Cerebellar nuclear complex (tissue), 1 donor: ENCODE results near the gene PARD3.
"Not testable (repeated sequence)": the region's sequence is repeated elsewhere in the genome, so short reads cannot be mapped to it uniquely, and the experiment has no call there.

Experiments used
- DNase-seq, 2 experiments: peaks; one replicate each; lab custom pipeline; 2025; lab: John Stamatoyannopoulos, UW

Gene PARD3

DNA sequence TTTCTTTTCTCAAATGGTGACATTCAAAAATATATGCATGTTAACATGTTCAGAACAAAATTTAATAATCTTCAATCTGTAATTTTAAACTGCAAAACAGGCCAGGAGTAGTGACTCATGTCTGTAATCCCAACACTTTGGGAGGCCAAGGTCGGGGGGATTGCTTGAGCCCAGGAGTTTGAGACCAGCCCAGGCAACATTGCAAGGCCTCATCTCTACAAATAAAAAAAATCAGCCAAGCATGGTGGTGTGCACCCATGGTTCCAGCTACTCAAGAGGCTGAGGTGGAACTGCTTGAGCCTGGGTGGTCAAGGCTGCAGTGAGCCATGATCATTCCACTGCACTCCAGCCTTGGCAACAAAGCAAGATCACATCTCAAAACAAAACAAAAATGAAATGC lies 394.3 kb downstream of the PARD3 start:
- no peak for DNase-seq

DNA sequence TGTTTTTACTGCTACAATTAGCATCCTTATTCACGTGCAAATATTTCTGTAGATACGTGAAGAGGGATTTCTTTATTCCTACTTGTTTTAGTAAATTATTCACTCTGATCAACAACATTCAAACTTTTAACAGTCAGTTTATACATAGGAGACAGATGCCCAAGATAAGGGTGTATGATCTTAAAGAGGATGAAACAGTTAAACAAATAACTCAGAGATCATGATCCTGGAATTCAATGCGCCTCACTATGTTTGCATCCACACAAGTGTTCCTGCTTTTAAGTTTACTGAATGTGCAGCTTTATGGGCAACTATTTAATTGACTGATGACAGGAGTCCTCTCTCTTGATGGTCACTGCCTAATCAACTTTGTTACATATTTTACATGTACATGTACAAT lies 394.8 kb downstream of the PARD3 start:
- DNase-seq, result no peak

DNA sequence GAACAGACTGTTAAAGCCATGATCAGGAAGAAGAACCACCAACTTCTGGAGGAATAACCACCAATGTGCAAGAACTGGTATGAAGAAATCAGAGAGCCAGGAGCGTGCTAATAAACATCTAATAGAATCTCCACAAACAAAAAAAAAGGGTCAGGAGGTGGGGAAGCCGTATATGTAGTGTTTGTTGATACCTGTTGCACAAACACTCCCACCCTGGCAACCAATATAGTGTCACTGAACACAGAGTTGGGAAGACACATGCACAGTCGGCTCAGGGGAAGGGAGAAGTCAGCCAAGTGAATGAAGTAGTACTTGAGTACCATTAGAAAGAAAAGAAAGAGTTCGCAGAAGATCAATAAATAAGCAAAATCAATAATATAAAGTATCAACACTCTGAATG lies 400.1 kb downstream of the PARD3 start:
- no peak for DNase-seq

DNA sequence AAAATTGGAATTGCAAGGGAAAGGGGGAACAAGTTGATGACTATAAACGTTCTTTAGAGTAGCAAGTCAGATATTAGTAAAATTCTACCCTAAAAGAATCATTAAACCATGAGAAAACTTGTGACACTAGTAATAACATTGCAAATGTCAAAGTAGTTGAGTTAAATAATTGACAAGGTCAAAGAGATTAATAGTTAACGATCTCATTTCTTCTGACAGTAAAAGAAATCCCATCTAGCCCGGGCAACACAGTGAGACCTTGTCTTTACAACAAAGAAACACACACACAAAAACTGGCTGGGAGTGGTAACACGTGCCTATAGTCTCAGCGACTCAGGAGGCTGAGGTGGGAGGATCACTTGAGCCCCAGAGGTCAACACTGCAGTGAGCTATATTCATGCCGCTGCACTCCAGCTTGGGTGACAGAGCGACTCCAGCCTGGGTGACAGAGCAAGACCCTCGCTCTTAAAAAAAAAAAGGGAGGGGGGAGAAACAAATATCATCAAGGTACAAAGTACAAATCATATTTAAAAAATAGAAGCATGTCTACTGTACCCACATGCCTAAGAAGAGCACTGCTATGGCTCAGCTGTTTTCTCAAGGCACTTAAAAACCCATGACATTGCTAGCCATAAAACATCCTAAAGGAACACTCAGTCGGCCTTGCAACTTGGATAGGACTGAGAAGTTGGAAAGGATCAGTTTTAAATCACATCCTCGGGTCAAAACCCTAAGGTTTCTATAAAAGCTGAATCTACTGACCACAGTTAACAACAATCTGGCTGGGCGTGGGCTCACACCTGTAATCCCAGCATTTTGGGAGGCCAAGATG lies 401.1 kb downstream of the PARD3 start:
- no peak for DNase-seq

DNA sequence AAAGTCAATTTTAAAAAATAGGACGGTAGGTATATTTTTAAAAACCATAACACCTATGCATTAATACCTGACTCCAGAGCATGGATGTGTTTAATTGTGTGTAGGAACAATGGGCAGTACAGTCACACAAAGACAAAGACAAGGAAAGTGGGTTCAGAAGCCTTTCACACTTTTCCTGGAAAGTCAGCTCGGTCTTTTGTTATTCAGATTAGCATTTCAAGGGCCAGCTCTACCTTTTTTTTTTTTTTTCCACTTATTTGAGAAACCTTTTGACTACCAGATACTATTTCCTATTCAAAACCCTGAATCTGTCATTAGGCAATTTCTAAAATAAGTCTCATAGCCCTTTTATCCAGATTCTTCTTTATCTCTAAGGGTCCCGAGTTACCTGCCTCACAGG lies 401.9 kb downstream of the PARD3 start:
- DNase-seq, result no peak

DNA sequence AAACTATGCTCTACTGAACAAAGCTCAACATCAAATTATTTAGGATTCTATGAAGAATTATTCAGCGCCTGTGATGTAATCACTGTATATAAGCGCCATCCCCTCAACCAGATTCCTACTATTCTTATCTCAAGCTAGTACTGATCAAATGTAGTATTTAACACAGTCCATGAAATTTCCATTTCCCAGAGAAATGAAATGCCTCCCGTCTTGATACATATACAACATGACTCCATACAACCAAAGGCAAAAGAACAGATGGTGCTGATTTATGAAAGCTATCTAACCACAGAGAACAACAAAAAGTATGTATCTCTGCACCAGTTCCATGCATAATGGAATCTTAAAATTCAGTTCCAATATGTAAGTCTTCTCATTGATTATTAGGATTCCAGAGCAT lies 406.1 kb downstream of the PARD3 start:
- DNase-seq, result no peak

DNA sequence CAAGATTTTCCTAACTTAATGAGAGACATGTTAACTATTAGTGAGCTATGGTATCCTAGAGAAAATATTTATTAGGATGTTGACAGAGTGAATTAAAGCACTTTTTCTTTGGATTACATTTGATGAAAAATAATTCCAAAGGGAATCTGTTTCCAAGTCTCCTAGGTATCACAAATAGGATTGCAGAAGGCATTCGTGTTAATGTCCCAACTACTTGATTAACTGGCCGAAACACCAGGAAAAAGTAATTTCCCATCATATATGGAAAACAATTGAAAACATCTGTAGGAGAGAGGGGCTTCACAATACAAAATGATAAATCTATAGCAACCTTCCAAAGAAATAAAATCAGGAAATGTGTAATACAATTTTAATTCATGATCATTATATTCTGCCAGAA lies 406.7 kb downstream of the PARD3 start:
- DNase-seq, result no peak

DNA sequence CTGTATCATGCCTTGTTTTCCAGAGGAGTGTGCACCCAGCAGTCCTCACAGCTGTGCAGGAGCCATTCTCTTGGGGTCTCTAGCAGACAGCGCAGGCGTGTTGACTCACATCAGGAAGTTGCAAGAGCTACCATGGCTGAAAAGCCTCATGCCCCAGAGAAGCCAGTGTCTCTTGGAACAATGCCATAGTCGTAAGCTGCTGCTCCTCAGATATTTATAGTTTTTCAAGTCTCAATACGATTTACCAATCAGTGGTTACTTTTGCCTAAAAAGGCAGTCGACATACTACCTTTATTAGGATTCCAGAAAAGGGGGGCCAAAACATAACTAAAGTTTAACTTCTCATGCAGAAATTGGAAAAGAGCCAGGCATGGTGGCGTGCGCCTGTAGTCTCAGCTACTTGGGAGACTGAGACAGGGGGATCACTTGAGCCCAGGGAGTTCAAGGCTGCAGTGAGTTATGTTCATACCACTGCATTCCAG lies 407.7 kb downstream of the PARD3 start:
- DNase-seq, result no peak

DNA sequence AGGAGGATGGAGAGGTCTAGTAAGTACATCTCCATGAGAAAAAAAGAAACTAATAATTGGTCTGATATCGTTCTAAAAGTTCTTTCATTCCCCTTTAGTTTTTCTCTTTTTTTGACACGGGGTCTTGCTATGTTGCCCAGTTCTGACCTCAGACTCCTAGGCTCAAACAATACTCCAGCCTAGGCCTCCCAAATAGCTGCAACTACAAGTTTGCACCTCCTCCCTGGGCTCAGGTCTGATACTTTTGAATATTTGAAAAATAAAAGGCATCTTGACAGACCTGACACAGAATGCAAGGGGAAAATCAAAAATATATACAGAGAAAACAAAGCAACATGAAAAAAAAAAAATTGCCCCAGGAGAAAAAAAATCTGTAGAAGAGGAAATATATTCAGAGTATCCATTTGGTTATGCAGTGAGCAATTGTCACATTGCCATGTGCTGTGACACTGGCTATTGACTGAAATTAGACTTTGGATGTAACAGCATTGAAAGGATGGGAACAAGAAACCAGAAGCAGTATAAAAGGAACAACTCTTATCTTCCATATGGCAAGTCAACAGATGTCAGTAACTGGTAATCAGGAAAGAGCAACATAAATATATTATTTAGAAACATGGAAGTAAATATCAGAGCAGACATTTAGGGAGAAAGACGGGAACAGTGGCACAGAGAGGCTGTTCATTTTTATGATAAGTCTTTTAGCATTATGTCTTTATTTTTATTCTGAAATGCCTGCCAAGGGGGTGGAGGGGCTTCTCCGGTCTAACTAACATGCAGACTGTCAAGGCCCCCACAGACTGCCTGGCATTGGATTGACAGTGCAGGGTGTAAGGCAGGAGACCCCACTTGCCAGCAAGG lies 408.4 kb downstream of the PARD3 start:
- no peak for DNase-seq

DNA sequence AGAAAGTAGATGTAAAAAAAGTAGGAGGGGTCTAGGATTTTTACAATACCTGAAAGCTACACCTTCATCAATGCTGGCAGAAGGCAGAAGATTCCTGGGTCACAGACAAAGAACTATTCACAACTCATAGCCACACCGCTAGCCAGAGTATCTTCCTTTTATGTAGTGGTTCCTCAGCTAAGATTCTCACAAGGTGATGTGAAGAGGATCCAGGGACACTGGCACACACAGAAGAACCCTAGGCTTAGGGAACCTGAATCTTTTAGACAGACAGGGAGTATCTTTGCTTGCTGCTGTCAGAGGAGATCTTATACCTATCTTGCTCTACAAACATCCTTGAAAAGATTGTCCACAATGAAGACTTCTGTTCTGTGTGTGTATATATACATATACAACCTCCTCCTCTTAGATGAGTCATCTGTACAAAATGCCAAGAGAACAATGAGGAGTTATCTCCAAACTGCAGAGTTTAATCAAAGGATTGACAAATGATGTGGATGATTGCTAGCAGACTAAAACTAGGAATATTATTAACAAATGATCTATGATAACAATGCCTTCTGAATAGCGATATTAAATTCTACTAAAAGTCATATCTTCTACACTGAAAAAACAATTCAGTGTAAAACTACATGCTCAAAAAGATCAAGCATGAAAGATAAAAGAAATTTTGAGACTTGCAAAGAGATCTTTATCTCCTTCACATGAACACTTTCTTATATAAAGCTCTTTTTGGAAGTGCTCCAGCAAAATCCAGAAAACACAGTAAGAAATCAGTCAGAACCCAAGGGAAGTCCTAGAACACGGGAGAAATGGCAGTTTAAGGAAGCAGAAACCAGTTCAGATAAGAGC lies 409.3 kb downstream of the PARD3 start:
- no peak for DNase-seq

DNA sequence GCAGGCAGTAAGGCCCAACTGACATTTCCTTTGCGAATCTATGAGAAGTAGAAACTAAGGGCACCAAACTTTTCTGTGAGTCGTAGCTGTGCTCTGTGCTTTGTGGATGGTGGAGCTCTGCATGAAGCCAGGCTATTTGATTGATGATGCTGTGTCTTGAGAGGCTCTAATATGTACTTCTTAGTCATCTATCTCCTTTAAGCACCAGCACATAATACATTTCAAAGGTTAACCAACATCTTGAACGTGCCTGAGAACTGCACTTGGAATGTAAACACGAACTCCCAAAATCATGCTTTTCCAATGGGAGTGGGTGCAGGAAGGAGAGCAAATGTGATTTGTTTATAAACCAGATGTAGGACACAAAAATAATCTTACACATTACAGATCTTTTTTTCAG lies 411.6 kb downstream of the PARD3 start:
- no peak for DNase-seq

DNA sequence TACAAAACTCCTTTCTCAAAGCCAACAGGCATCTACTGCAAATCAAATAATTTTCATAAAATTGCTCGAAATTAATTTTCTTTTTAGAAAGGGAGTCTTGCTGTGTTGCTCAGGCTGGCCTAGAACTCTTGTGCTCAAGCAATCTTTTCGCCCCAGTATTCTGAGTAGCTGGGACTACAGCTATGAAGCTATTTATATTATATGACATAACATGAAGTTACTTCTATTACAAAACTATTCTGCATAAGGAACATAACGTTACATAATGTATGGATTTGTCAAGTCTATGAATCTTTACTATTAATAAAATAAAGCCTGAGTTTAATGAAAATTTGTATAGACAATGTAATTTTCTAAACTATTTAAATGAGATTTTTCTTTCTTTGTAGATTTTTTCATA lies 415.0 kb downstream of the PARD3 start:
- no peak for DNase-seq

DNA sequence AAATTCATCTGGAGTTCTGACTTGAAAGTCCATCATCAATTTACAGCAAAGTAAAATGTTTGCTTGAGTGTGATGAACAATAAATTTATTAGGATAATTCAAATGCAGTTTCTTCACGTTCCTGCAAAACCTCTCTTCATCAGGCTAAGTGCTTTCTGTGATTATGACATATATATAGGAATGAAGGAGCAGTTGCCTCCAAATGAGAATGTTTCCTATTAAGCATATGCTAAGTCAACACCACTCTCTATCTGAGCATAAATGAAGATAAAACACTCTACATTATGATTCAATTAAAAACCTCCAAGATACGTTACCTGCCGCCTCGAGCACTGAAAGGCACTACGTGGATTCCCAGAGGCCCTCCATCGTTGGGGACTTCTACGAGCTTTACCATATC lies 416.1 kb downstream of the PARD3 start:
- DNase-seq, result no peak

DNA sequence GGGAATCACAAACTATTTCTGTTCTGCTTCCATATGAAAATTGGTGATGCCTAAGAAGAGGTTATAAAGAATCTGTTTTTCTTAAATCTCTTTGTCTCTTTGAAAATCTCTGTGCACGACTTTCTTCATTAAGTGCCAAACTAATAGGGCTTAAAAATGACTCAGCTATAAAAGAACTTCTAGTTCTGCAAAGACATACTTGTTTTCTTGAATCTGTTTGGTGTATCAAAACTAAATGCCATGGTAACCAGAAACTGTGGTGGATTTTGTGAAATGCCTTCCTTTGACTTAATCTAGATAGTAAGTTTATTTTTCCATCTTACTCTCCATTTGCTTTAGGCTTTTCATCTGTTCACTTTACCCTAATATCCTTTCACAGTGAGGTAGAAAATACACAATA lies 417.8 kb downstream of the PARD3 start:
- no peak for DNase-seq

DNA sequence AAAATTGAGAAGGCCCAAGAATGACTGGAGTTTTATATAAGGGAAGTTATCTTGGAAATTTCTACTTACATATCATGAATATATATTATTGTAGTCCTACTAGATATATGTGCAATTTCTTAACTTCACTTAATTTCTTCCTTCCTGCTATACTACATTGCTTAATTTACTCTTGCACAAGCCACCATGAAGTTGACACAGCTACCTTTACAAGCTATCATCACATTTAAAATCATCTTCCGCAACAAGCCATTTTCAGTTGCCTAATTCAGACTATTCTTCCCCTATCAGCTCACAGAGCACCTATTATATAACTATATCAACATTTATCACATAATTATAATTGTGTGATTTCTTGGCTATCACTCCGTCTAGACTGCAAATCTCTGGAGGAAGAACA lies 418.4 kb downstream of the PARD3 start:
- DNase-seq, result no peak

DNA sequence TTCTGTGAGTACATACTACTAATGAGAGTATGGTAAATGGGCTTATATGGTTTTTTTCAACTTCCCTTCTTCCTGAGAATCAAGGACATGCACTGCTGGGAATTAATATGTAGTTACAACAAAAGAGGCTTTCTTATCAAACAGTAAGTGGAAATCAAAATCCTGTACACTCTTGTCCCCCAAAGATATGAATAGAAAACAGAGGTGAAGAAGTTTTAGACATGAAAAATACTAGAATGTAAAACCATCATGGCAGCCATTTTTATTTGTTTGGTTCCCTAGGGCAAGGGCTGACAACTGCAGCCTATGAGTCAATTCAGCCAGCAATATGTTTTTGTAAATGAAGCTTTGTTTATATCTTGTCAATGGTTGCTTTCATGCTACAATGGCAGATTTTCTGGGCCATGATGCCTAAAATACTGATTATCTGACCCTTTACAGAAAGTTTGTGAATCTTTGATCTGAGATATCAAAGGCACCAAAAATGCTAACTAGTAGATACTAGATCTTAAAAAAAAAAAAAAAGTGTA lies 422.4 kb downstream of the PARD3 start:
- DNase-seq, result no peak

DNA sequence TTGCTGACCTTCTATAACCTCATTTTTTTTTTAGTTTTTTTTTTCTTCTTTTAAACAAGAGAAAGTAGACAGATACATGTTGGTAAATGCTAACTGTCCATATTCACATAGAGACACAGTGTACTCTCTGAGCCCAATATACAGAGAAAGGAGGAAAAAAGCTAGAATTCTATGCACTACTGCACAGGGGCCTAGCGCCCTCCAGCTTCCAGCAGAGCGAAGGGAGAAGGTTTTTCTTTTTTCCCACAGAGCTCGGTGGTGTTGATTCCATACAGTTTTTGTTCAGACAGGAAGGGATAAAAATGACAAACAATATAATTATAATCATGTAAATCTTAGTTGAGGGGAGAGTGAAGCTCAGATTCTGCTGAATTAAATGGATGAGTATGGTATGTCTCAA lies 423.9 kb downstream of the PARD3 start:
- not testable (repeated sequence) for DNase-seq

DNA sequence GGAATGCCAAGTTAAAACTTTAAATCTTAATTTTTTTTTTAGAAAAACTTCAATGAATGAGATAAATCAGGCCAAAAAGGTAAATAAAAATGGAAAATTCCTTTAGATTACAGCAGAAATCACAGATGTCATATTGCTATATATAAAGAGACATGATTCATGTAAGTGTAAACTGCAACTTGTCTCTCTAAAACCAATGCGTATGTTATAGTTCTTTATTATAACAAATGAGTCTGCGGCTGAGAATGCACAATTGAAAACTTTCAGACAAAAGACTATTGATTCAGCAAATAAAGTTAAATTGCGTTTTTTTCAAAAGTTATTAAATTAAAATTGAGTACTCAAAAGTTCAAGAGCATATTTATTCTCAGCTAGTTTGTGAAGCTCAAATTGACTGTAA lies 425.3 kb downstream of the PARD3 start:
- DNase-seq, result no peak

DNA sequence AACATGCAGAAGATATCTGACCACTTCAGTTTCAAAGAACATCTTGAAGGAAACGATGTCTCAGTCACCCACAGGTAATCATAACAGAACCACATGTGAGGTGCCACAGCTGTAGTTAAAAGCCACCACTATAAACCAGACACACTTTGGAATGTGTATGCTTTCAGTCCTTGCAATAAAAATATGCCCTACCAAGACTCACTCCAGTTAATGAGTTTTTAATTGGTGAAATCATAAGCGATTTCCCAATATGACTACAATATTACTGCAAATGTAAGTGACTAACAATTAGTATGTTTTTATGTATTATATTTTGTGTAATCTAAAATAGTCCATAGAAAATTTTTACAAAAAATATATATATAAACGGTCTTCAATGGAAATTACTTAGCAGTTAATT lies 428.2 kb downstream of the PARD3 start:
- no peak for DNase-seq

DNA sequence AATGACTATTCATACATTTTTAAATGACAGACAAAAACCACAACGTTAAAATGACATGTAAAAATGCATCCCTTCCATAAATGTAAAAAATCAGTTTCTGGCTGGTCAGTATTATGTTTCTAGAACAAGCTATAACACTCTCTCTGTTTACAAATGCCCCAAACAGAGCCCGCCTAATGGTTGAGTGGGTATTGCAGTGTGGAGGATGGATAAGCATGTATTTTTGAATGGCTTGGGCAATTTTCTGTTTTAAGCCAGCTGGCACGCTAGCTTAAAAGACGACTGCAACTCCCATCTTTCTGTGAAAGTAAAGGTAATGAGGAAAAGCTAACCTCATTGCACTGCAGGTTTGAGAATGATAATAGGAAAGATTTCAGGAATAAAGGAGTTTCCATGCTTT lies 430.7 kb downstream of the PARD3 start:
- no peak for DNase-seq

DNA sequence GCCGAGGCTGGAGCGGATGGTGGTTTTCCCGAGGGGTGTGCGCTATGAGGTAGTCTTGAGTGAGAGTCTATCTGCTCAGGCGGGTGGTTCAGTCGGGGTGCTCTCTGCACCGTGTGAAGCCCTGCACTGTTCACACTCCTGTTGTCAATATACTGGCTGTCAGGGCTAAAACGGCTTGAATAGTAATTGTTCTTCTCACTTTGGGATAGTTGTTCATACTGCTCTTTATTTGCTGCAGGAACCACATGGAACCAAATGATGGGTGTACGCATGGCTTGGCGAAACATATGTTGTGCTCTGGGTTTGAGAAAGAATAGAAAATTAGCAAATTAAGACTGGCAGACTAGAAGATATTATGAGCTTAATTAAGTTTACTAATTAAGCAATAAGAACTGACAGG lies 432.5 kb downstream of the PARD3 start:
- DNase-seq, result no peak

DNA sequence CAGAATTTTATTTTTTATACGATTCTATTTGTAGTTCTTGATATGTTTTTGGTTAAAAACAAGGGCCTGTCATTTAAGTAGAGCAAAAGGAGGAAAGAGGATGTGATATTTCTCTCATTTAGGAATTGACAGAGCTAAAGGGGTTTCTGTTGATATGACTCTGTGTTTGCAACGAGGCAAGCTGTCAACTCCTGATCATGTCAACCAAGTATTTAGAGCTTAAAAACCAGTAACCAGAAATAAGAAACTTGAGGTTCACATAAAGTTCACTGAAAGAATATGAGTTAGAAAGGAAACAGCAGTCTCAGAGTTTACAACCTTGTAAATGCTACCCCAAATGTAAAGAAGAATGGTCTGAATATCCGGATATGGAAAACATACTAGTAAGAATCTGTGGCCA lies 434.2 kb downstream of the PARD3 start:
- DNase-seq, result no peak
